ENCODE results near the gene SGCD.

The SGCD gene

GRCh38 chr5:156361436-156362109 lies 34.6 kb downstream of the SGCD start:
- no peak for DNase-seq (ENCODE audit: low read depth)

DNA sequence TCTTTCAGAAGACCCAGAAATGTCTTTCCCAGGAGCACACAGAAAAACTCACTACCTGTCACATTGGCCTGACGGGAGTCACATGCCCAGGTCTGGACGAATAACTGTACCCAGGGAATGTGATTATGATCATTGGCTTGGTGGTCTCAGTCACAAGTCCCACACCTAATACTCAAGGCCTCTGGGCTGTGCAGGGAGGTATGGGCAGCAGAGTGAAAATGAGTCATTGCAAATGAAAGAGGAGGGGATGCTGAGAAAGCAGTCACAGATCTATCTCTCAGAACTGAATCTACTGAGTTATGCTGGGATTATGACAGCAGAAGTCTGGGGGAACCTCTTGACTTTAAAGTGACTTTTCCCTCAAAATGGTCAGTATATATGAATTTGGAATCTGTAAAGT lies 36.9 kb downstream of the SGCD start:
- no peak for DNase-seq (ENCODE audit: low read depth)

- no peak for DNase-seq (ENCODE audit: low read depth)
Observed at GRCh38 chr5:156366521-156366920, 39.6 kb downstream of the SGCD start.

DNA sequence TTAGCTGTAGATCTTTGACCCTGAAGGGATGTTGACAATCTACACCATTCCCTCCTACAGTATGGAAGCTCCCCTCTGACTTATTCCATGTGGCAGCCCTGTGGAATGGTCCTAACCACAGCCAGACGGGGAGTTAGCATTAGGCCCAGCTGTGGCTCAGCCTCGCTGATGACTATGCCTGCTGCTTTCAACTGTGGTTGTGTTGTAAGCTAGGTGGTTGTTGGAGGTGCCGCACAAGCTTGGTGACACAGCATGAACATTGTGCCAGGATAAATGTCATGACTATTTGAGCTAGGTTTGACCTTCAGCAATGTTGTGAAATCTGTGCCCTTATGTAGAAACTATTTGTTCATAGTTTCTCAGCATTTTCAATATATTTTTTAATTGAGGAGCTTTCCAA lies 40.6 kb downstream of the SGCD start:
- DNase-seq (ENCODE audit: low read depth), result no peak

GRCh38 chr5:156375895-156376495 lies 49.0 kb downstream of the SGCD start:
- DNase-seq (ENCODE audit: low read depth), result no peak

GRCh38 chr5:156376751-156377150 lies 49.8 kb downstream of the SGCD start:
- DNase-seq (ENCODE audit: low read depth), result no peak

DNA sequence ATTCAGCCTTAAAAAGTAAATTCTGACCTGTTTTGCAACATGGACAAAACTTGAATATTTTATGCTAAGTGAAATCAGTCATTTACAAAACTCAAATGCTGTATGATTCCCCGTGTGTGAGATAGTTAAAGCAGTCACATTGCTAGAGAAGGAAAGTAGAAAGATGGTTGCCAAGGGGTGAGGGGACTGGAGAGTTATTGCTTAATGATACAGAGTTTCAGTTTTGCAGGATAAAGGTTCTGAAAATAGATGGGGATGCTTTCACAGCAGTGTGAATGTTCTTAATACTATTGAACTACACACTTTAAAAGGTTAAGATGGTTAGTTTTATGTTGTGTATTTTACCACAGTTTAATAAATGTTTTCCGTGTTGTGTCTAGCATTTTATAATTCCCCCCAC lies 51.2 kb downstream of the SGCD start:
- no peak for DNase-seq (ENCODE audit: low read depth)

- DNase-seq (ENCODE audit: low read depth), result no peak
Observed at GRCh38 chr5:156379206-156379605, 52.2 kb downstream of the SGCD start.

DNA sequence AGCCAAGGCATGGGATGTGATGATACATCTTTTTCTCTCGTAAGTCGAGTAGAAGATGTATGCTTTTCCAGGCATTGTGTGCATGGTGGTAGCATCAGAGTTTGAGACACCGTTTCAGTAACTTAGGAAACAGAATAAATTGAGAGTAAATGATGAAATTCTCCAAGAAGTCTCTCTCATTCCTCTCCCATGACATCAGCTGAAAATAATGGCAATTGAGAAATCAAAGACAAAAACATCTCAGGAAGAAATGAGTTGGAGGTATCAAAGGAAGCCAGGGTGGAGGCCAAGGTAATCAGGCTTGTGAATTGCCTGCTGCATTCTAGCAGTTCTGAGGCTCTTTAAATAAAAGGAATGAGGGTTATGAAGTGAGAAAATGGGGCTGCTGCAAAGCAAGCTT lies 53.9 kb downstream of the SGCD start:
- DNase-seq (ENCODE audit: low read depth), result no peak

GRCh38 chr5:156383510-156384265 lies 56.7 kb downstream of the SGCD start:
- DNase-seq (ENCODE audit: low read depth), result no peak

DNA sequence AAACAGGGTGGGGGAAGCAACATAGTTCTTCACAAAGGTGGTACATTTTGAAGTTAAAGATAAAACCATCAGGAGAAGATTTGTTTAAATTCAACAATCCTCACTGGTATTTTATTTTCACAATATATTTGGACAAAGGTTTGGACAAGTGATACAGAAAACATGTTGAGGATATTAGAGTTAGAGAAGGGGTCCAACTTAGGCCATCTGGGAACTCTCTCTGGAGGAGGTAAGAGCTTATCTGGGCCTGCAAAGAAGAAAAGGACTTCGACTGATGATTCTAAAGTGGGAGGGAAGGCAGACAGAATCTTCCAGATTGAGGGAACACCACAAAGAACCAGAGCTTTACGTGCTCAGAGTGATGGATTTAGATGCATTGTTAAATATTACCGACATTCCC lies 58.5 kb downstream of the SGCD start:
- DNase-seq (ENCODE audit: low read depth), result no peak

GRCh38 chr5:156386976-156387375 lies 60.0 kb downstream of the SGCD start:
- no peak for DNase-seq (ENCODE audit: low read depth)

GRCh38 chr5:156387391-156387790 lies 60.4 kb downstream of the SGCD start:
- DNase-seq (ENCODE audit: low read depth), result no peak

- DNase-seq (ENCODE audit: low read depth), result no peak
Observed at GRCh38 chr5:156388233-156388632, 61.3 kb downstream of the SGCD start.

- no peak for DNase-seq (ENCODE audit: low read depth)
Observed at GRCh38 chr5:156391139-156391538, 64.2 kb downstream of the SGCD start.

DNA sequence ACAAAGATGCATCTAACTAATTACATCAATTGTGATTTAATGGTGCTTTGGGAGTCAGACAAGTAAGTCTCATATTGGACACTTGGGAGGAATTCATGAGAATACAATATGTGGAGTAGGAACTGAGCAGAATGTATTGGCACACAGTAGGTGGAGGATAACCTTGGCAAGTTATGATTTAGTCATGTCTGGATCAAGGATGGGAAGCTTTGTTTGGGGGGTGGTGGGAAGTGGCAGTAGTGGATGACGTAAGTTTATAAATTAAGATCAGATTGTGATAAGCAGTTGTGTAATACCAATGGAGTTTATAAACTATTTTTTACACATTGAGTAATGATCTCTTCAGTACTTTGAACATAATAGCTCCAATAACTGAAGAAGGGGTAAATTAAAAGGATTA lies 67.0 kb downstream of the SGCD start:
- DNase-seq (ENCODE audit: low read depth), result no peak

GRCh38 chr5:156394642-156395305 lies 67.8 kb downstream of the SGCD start:
- DNase-seq (ENCODE audit: low read depth), result no peak

GRCh38 chr5:156395306-156395675 lies 68.3 kb downstream of the SGCD start:
- no peak for DNase-seq (ENCODE audit: low read depth)

- no peak for DNase-seq (ENCODE audit: low read depth)
Observed at GRCh38 chr5:156396063-156396829, 69.3 kb downstream of the SGCD start.

GRCh38 chr5:156396830-156397081 lies 69.8 kb downstream of the SGCD start:
- DNase-seq (ENCODE audit: low read depth), result no peak

- DNase-seq (ENCODE audit: low read depth), result no peak
Observed at GRCh38 chr5:156399323-156399722, 72.4 kb downstream of the SGCD start.

DNA sequence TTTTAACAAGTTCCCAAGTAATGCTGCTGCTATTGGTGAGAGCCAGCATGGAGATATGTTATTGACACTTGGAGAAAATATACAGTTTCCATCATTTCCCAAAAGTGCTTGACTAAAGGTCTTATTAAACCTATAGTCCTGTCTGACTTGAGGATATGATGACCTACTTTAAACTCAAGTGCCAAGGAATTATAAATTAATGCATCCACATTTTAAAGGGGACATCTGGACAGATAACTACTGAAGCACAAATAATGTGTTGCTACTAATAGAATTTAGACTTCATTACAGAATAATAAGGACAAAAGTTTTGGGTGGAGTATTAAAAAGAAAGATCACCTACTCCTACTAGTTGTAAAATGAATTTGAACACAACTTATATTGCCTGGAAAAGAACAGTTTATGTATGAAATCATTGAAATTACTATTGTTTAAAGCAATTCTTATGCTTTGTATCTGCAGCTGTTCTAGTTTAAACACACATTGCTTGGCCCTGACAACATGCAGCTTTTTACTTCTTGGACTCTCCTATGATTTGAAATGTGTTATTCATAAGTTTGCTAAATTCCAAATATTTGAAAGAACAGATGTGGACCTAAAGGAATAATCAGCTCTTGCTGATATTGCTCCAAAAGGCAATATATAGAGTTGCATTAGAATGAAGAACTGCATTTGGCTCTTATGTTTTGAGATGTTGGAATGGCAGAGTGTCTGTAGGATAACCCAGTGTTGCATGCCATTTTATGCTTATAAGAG lies 73.4 kb downstream of the SGCD start:
- DNase-seq (ENCODE audit: low read depth), result no peak
